ENCODE results near the gene PCYT2. TPM values are rescaled to one million over a fixed set of nuclear protein-coding genes. Genes with fewer than 3 reads are reported as not detected.

PCYT2 gene
- total RNA-seq, 4 donors from 2014 or later: 4.1 to 27.7 (median 18.8) TPM

- no peak overlapping the region for H3K4me3 ChIP-seq
- no peaks in the 10 kb centered on the region for H3K9me3 ChIP-seq
- TF ChIP-seq CTCF (IDR thresholded peaks at IDR 0.05): no peak
- no peak for TF ChIP-seq POLR2A (IDR thresholded peaks at IDR 0.05)
- H3K4me1 ChIP-seq: no peaks in the 10 kb centered on the region
- DNase-seq: no peak
- H3K27ac ChIP-seq: no peak overlapping the region
- H3K27me3 ChIP-seq: no peaks in the 10 kb centered on the region
- intact Hi-C loops (cut with DNase I; ENCODE audit: low total_unique reads): no loop called here
- H3K36me3 ChIP-seq: no peaks in the 10 kb centered on the region
Observed at GRCh38 chr17:81852237-81852636, 59.0 kb downstream of the PCYT2 start.

GRCh38 chr17:81851423-81851822 is 59.8 kb downstream of the PCYT2 start:
- H3K36me3 ChIP-seq: no peaks in the 10 kb centered on the region
- intact Hi-C loops (cut with DNase I; ENCODE audit: low total_unique reads): no loop called here
- no peak overlapping the region for H3K4me3 ChIP-seq
- no peaks in the 10 kb centered on the region for H3K4me1 ChIP-seq
- no peaks in the 10 kb centered on the region for H3K27me3 ChIP-seq
- H3K9me3 ChIP-seq: no peaks in the 10 kb centered on the region
- no peak for DNase-seq
- TF ChIP-seq POLR2A (IDR thresholded peaks at IDR 0.05): no peak
- TF ChIP-seq CTCF (IDR thresholded peaks at IDR 0.05): no peak
- no peak overlapping the region for H3K27ac ChIP-seq

Other genes with a start within 250 kb of the PCYT2 start
- gene OXLD1, start 244.8 kb downstream of the PCYT2 start, total RNA-seq: 10 to 100 TPM in 3 of 4 donors, 1 to 10 TPM in 1; 3.2 to 56.1 (median 20.3) TPM
- 10 to 100 TPM in 1 of 4 donors, 1 to 10 TPM in 2, under 1 TPM in 1; 0.77 to 12.3 (median 3.9) TPM for gene CCDC137, start 244.7 kb downstream of the PCYT2 start, total RNA-seq
- gene ARL16, start 227.6 kb downstream of the PCYT2 start, total RNA-seq: 10 to 100 TPM in 3 of 4 donors, 1 to 10 TPM in 1; 4.4 to 36.9 (median 27.0) TPM
- 100 to 1,000 TPM in 1 of 4 donors, 10 to 100 TPM in 3; 21.0 to 121 (median 72.5) TPM for gene HGS, start 227.4 kb downstream of the PCYT2 start, total RNA-seq
- gene MRPL12, start 208.0 kb downstream of the PCYT2 start, total RNA-seq: 10 to 100 TPM in 2 of 4 donors, 1 to 10 TPM in 1, under 1 TPM in 1; 0.77 to 72.9 (median 19.5) TPM
- gene SLC25A10, start 199.1 kb downstream of the PCYT2 start, total RNA-seq: 10 to 100 TPM in 1 of 4 donors, 1 to 10 TPM in 2, not detected in 1; 5.6 to 11.3 (median 7.6) TPM
- not detected for gene GCGR, start 107.2 kb downstream of the PCYT2 start, total RNA-seq
- gene MCRIP1, start 78.1 kb downstream of the PCYT2 start, total RNA-seq: 10 to 100 TPM; 30.5 to 92.6 (median 61.3) TPM
- 1 to 10 TPM in 1 of 4 donors, not detected in 3; 1.6 TPM for gene PPP1R27, start 76.3 kb downstream of the PCYT2 start, total RNA-seq
- gene P4HB, start 50.9 kb downstream of the PCYT2 start, total RNA-seq: 100 to 1,000 TPM; 199 to 504 (median 304) TPM
- 100 to 1,000 TPM in 1 of 4 donors, 10 to 100 TPM in 3; 31.2 to 350 (median 55.1) TPM for gene ARHGDIA, start 40.1 kb downstream of the PCYT2 start, total RNA-seq
- 10 to 100 TPM in 3 of 4 donors, 1 to 10 TPM in 1; 3.2 to 82.1 (median 34.5) TPM for gene ALYREF, start 19.8 kb downstream of the PCYT2 start, total RNA-seq
- 10 to 100 TPM; 45.9 to 72.6 (median 61.5) TPM for gene ANAPC11, start 19.7 kb downstream of the PCYT2 start, total RNA-seq
- gene NPB, start 9.2 kb downstream of the PCYT2 start, total RNA-seq: 1 to 10 TPM in 2 of 4 donors, not detected in 2; 2.0 to 2.1 TPM
- 10 to 100 TPM in 3 of 4 donors, under 1 TPM in 1; 0.77 to 87.1 (median 14.6) TPM for gene SIRT7, start 6.8 kb upstream of the PCYT2 start, total RNA-seq
- 10 to 100 TPM in 3 of 4 donors, 1 to 10 TPM in 1; 9.7 to 23.1 (median 12.7) TPM for gene MAFG, start 16.3 kb upstream of the PCYT2 start, total RNA-seq
- 10 to 100 TPM in 2 of 4 donors, 1 to 10 TPM in 2; 4.2 to 81.5 (median 8.1) TPM for gene PYCR1, start 25.9 kb upstream of the PCYT2 start, total RNA-seq
- not detected for gene MYADML2, start 35.8 kb upstream of the PCYT2 start, total RNA-seq
- 1 to 10 TPM in 1 of 4 donors, not detected in 3; 5.0 TPM for gene NOTUM, start 49.8 kb upstream of the PCYT2 start, total RNA-seq
- gene ASPSCR1, start 66.2 kb upstream of the PCYT2 start, total RNA-seq: 10 to 100 TPM in 2 of 4 donors, 1 to 10 TPM in 2; 3.5 to 34.2 (median 13.6) TPM
- gene CENPX, start 111.5 kb upstream of the PCYT2 start, total RNA-seq: 100 to 1,000 TPM in 1 of 4 donors, 10 to 100 TPM in 3; 26.7 to 212 (median 49.8) TPM
- gene LRRC45, start 111.9 kb upstream of the PCYT2 start, total RNA-seq: 10 to 100 TPM in 1 of 4 donors, 1 to 10 TPM in 2, under 1 TPM in 1; 0.29 to 14.2 (median 5.3) TPM
- gene RAC3, start 120.3 kb upstream of the PCYT2 start, total RNA-seq: 1 to 10 TPM in 1 of 4 donors, under 1 TPM in 1, not detected in 2; 0.91 to 8.4 TPM
- gene DCXR, start 126.3 kb upstream of the PCYT2 start, total RNA-seq: 100 to 1,000 TPM in 1 of 4 donors, 10 to 100 TPM in 3; 23.8 to 125 (median 67.5) TPM
- gene RFNG, start 140.4 kb upstream of the PCYT2 start, total RNA-seq: 10 to 100 TPM; 11.8 to 33.7 (median 23.3) TPM
- gene GPS1, start 140.5 kb upstream of the PCYT2 start, total RNA-seq: 100 to 1,000 TPM in 1 of 4 donors, 10 to 100 TPM in 3; 76.0 to 326 (median 85.6) TPM
- gene DUS1L, start 154.4 kb upstream of the PCYT2 start, total RNA-seq: 10 to 100 TPM; 30.2 to 70.6 (median 46.5) TPM
- 10 to 100 TPM in 2 of 4 donors, 1 to 10 TPM in 2; 5.3 to 59.4 (median 23.4) TPM for gene FASN, start 186.8 kb upstream of the PCYT2 start, total RNA-seq

Measured in uterus (tissue), 4 donors.